C4-2B (cell line): ENCODE measurements around the gene KRTAP4-2.

Source experiments
- ZFX ChIP-seq: fragments of 450-650 bp; IDR thresholded peaks from 2 replicates; pipeline ENCODE4 v1.6.1; 2017
- TF ChIP-seq, protein P1 (sequence below): fragments of 450-650 bp; conservative IDR thresholded peaks from 2 replicates; pipeline ENCODE4 v1.5.1; 2017; ENCODE audit warnings: mild to moderate bottlenecking

DNA sequence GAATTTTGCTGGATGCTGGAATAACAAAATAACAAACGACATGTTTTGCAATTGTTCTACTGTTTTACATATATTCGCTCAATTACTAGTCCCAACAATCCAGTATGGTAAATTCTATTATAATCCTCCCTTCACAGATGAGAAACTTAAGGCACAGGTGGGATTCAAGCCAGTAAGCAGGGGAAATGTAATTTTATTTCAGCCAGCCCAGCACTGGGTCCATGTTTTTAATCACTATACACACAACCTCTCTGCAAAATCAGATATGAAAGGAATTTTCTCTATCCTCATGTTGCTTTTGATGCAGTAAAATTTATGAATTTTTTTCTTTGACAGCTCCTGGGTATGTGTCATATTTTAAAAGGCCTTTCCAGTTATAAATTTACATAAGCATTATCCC is 32.8 kb downstream of the KRTAP4-2 start:
- TF ChIP-seq, protein P1, sequence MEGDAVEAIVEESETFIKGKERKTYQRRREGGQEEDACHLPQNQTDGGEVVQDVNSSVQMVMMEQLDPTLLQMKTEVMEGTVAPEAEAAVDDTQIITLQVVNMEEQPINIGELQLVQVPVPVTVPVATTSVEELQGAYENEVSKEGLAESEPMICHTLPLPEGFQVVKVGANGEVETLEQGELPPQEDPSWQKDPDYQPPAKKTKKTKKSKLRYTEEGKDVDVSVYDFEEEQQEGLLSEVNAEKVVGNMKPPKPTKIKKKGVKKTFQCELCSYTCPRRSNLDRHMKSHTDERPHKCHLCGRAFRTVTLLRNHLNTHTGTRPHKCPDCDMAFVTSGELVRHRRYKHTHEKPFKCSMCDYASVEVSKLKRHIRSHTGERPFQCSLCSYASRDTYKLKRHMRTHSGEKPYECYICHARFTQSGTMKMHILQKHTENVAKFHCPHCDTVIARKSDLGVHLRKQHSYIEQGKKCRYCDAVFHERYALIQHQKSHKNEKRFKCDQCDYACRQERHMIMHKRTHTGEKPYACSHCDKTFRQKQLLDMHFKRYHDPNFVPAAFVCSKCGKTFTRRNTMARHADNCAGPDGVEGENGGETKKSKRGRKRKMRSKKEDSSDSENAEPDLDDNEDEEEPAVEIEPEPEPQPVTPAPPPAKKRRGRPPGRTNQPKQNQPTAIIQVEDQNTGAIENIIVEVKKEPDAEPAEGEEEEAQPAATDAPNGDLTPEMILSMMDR = no peak
- TF ChIP-seq ZFX = no peak
